AG09309 (cell line): Measurements from ENCODE around the gene C20orf141.

Experiments used
- DNase-seq: peaks from one replicate; pipeline ENCODE4 v3.0.0-alpha.2; 2010; ENCODE audit warnings: low read depth
- H3K4me3 ChIP-seq: 2 replicates; pipeline ENCODE4 v1.5.1; 2011; ENCODE audit warnings: mild to moderate bottlenecking, low read depth, low read length, moderate library complexity; ENCODE audit not compliant: control insufficient read depth
- CTCF ChIP-seq: IDR thresholded peaks from 2 replicates; pipeline ENCODE4 v1.5.1; 2011; ENCODE audit warnings: mild to moderate bottlenecking, low read depth, low read length, inconsistent platforms; ENCODE audit not compliant: insufficient read depth, control insufficient read depth; ENCODE audit errors: missing control alignments

C20orf141 gene

GRCh38 chr20:2778602-2779321 lies 36.0 kb upstream of the C20orf141 start:
- TF ChIP-seq CTCF: no peak
- no peak overlapping the region for H3K4me3 ChIP-seq
- DNase-seq: no peak

- H3K4me3 ChIP-seq: no peak overlapping the region
- no peak for TF ChIP-seq CTCF
- DNase-seq: no peak
Measured at GRCh38 chr20:2780948-2781347, 33.8 kb upstream of the C20orf141 start.

- DNase-seq: no peak
- no peak for TF ChIP-seq CTCF
- no peak overlapping the region for H3K4me3 ChIP-seq
Measured at GRCh38 chr20:2783908-2784566, 30.8 kb upstream of the C20orf141 start.

- no peak overlapping the region for H3K4me3 ChIP-seq
- no peak for TF ChIP-seq CTCF
- no peak for DNase-seq
Measured at GRCh38 chr20:2793471-2793870, 21.3 kb upstream of the C20orf141 start.

- DNase-seq: no peak
- no peak overlapping the region for H3K4me3 ChIP-seq
- TF ChIP-seq CTCF: no peak
Measured at GRCh38 chr20:2794202-2794748, 20.5 kb upstream of the C20orf141 start.

GRCh38 chr20:2794866-2795447 lies 19.8 kb upstream of the C20orf141 start:
- H3K4me3 ChIP-seq: no peak overlapping the region
- DNase-seq: no peak
- no peak for TF ChIP-seq CTCF
